OCI-LY1 (cell line): ENCODE data around the gene LRP10.

Experiments used
- H2AFZ ChIP-seq: fragments of 200-600 bp; sonication (generic), shearing (Covaris generic); 2 replicates; pipeline ENCODE4 v1.6.0; 2014; ENCODE audit warnings: antibody characterized with exemption, mild to moderate bottlenecking, low read length
- H3F3A ChIP-seq: fragments of 200-600 bp; sonication (generic), shearing (Covaris generic); 2 replicates; pipeline ENCODE4 v1.6.0; 2014; ENCODE audit warnings: mild to moderate bottlenecking, antibody characterized with exemption, low read length, moderate library complexity; ENCODE audit not compliant: insufficient read depth
- H3K27ac ChIP-seq: fragments of 200-600 bp; sonication (generic); 2 replicates; pipeline ENCODE4 v1.5.1; 2014; ENCODE audit warnings: low read length, mixed run types, mild to moderate bottlenecking, low read depth; ENCODE audit not compliant: poor library complexity, severe bottlenecking
- H3K27me3 ChIP-seq: fragments of 200-600 bp; sonication (generic); 2 replicates; pipeline ENCODE4 v1.6.0; 2014; ENCODE audit warnings: antibody characterized with exemption, mild to moderate bottlenecking, low read length, moderate library complexity; ENCODE audit not compliant: insufficient read depth
- H3K36me3 ChIP-seq: fragments of 200-600 bp; sonication (generic); 2 replicates; pipeline ENCODE4 v1.6.1; 2014; ENCODE audit warnings: mild to moderate bottlenecking, antibody characterized with exemption, low read length, moderate library complexity, mixed read lengths; ENCODE audit not compliant: insufficient read depth
- H3K4me1 ChIP-seq: fragments of 200-600 bp; sonication (generic); 2 replicates; pipeline ENCODE4 v1.5.1; 2014; ENCODE audit warnings: mild to moderate bottlenecking, low read length, moderate library complexity; ENCODE audit not compliant: insufficient read depth, severe bottlenecking
- H3K4me2 ChIP-seq: fragments of 200-600 bp; sonication (generic), shearing (Covaris generic); 2 replicates; pipeline ENCODE4 v1.6.1; 2014; ENCODE audit warnings: low read length
- H3K4me3 ChIP-seq: fragments of 200-600 bp; sonication (generic); 2 replicates; pipeline ENCODE4 v1.5.1; 2014; ENCODE audit warnings: low read length, low read depth, mild to moderate bottlenecking, mixed read lengths; ENCODE audit not compliant: poor library complexity, severe bottlenecking
- H3K79me2 ChIP-seq: fragments of 200-600 bp; shearing (Covaris generic); 2 replicates; pipeline ENCODE4 v1.6.1; 2016; ENCODE audit warnings: mixed run types, low read length, mixed read lengths; ENCODE audit not compliant: insufficient read depth
- H3K9ac ChIP-seq: fragments of 200-600 bp; sonication (generic), shearing (Covaris generic); 2 replicates; pipeline ENCODE4 v1.6.1; 2014; ENCODE audit warnings: mild to moderate bottlenecking, low read length, mixed read lengths
- H3K9me2 ChIP-seq: fragments of 200-600 bp; sonication (generic), shearing (Covaris generic); 2 replicates; pipeline ENCODE4 v1.6.1; 2014; ENCODE audit warnings: low read depth, mild to moderate bottlenecking, low read length, mixed read lengths
- H3K9me3 ChIP-seq: fragments of 200-600 bp; shearing (Covaris generic); 2 replicates; pipeline ENCODE4 v1.6.1; 2014; ENCODE audit warnings: low read length, mixed read lengths
- H4K20me1 ChIP-seq: fragments of 200-600 bp; sonication (generic), shearing (Covaris generic); 2 replicates; pipeline ENCODE4 v1.6.0; 2016; ENCODE audit warnings: mild to moderate bottlenecking, low read length; ENCODE audit not compliant: insufficient read depth
- CTCF ChIP-seq: fragments of 200-600 bp; sonication (generic), shearing (Covaris generic); IDR thresholded peaks from 2 replicates; pipeline ENCODE4 v1.5.1; 2017; ENCODE audit warnings: mild to moderate bottlenecking, antibody characterized with exemption, low read length, moderate library complexity, mixed read lengths
- EZH2 ChIP-seq: fragments of 200-600 bp; sonication (generic), shearing (Covaris generic); IDR thresholded peaks from 2 replicates; pipeline ENCODE4 v1.8.0; 2017; ENCODE audit warnings: borderline replicate concordance, mixed run types, mild to moderate bottlenecking, antibody characterized with exemption, low read length, moderate library complexity, mixed read lengths

Gene LRP10

GRCh38 chr14:22864979-22865378, 6.6 kb upstream of the LRP10 start:
- Histone ChIP-seq H3K9me3 (peaks cover 6% of the 10 kb centered on the region), H3K4me1 (peaks cover 2% of the 10 kb centered on the region), H3K9ac (no peak overlapping the region), H3F3A (no peaks in the 10 kb centered on the region), H3K36me3 (no peaks in the 10 kb centered on the region; the same call in 1 of the 2 replicates), H3K27ac (no peak overlapping the region), H3K4me3 (no peak overlapping the region), H3K4me2 (no peak overlapping the region), H3K79me2 (no peaks in the 10 kb centered on the region), H4K20me1 (no peaks in the 10 kb centered on the region), H3K27me3 (no peaks in the 10 kb centered on the region), H2AFZ (no peak overlapping the region), H3K9me2 (no peaks in the 10 kb centered on the region)
- no peak for TF ChIP-seq EZH2
- TF ChIP-seq CTCF: no peak

DNA sequence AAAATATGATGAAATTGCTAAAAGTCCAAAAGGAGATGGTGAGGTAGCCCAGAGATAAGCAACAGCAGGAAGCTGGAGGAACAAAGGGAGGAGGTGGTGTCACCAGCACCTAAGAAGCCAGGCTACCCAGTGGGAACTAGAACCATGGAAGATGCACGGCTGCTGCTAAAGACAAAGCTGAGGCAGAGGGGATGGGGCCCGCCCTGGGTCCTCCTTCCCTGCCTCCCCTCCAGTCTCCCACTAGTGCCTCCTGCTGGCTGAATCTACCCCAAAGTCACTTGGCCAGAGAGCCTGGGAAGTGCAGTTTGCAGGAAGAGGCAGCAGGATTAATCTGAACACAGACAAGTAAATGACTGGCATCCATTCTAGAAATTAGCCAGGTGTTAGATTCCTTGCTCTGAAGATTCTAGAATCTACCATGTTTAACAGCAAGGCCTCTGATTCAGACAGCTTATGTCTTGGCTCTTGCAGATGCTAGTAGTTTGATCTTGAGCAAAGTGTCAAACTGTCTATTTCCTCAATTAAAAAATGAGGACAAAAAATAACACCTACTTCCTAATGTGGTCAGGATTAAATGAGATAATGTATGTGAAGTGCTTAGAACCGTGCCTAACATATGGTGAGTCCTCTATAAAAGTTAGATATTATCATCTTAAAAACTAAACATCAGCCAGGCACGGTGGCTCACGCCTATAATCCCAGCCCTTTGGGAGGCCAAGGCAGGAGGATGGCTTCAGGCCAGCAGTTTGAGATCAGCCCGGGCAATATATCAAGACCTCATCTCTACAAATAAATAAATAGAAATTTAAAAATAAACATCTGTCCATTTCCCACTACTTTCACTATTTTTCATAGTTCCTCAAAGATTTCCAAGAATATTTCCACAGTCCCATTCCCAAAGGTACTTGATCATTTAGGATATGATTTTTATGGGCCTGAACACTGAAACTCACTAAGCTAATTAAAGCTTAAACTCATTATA, 5.8 kb upstream of the LRP10 start:
- Histone ChIP-seq H3F3A (no peaks in the 10 kb centered on the region), H2AFZ (no peak overlapping the region), H3K27me3 (no peaks in the 10 kb centered on the region), H3K9me3 (peaks cover 6% of the 10 kb centered on the region), H3K9me2 (no peaks in the 10 kb centered on the region), H3K79me2 (no peaks in the 10 kb centered on the region), H3K4me2 (no peak overlapping the region), H3K4me1 (peaks cover 9% of the 10 kb centered on the region), H3K4me3 (no peak overlapping the region), H3K27ac (no peak overlapping the region), H4K20me1 (no peaks in the 10 kb centered on the region), H3K9ac (no peak overlapping the region), H3K36me3 (no peaks in the 10 kb centered on the region; the same call in 1 of the 2 replicates)
- TF ChIP-seq CTCF: peak; percentile 58
- TF ChIP-seq EZH2: no peak

- H3K4me1 ChIP-seq: peaks cover 16% of the 10 kb centered on the region
- H3K79me2 ChIP-seq: no peaks in the 10 kb centered on the region
- H3K27ac ChIP-seq: no peak overlapping the region
- no peaks in the 10 kb centered on the region; the same call in 1 of the 2 replicates for H3K36me3 ChIP-seq
- H3K9me2 ChIP-seq: no peaks in the 10 kb centered on the region
- no peak overlapping the region for H3K4me3 ChIP-seq
- TF ChIP-seq EZH2 (no peak), CTCF (no peak)
- H3K4me2 ChIP-seq: no peak overlapping the region
- no peak overlapping the region for H2AFZ ChIP-seq
- H3F3A ChIP-seq: no peaks in the 10 kb centered on the region
- no peaks in the 10 kb centered on the region for H3K27me3 ChIP-seq
- no peak overlapping the region for H3K9ac ChIP-seq
- no peaks in the 10 kb centered on the region for H4K20me1 ChIP-seq
- peaks cover 3% of the 10 kb centered on the region for H3K9me3 ChIP-seq
These were observed 4.7 kb upstream of the LRP10 start for GRCh38 chr14:22866874-22867273.
